CD14-positive monocyte (primary cell): Measurements from ENCODE around the gene TNFAIP1. TPM values are rescaled to one million over a fixed set of nuclear protein-coding genes. Genes with fewer than 3 reads are reported as not detected.

Experiments used
- DNase-seq, 3 donors: peaks; one replicate each; pipeline ENCODE4 v3.0.0-alpha.2; 2011 to 2022
- H2AFZ ChIP-seq: 2 replicates; pipeline ENCODE4 v1.6.0; 2012; ENCODE audit warnings: mild to moderate bottlenecking, low read depth, low read length, inconsistent platforms; ENCODE audit not compliant: insufficient read depth, poor library complexity, severe bottlenecking
- H3K27ac ChIP-seq, 2 donors: 1 replicate in 1 of 2; 2 replicates in 1 of 2; pipeline ENCODE4 v1.5.1; 2012 to 2013; ENCODE audit warnings: low read length in 2 of 2, control low read depth in 1 of 2, inconsistent platforms in 1 of 2, low read depth in 1 of 2, mild to moderate bottlenecking in 1 of 2
- H3K27me3 ChIP-seq, 2 donors: one replicate each; pipeline versions ENCODE4 v1.6.0 to v1.6.1; 2011 to 2013; ENCODE audit warnings: low read length in 2 of 2; ENCODE audit not compliant: control insufficient read depth in 2 of 2, insufficient read depth in 2 of 2
- H3K36me3 ChIP-seq, 2 donors: replicated peaks in 1 of 2; 1 replicate in 1 of 2; 2 replicates in 1 of 2; pipeline versions ENCODE4 v1.5.1 to v1.6.1; 2012 to 2013; ENCODE audit warnings: low read length in 2 of 2, control low read depth in 1 of 2, inconsistent platforms in 1 of 2, mild to moderate bottlenecking in 1 of 2; ENCODE audit not compliant: insufficient read depth in 2 of 2, control insufficient read depth in 1 of 2
- H3K4me1 ChIP-seq, 2 donors: 1 replicate in 1 of 2; 2 replicates in 1 of 2; pipeline versions ENCODE4 v1.5.1 to v1.6.1; 2012 to 2013; ENCODE audit warnings: low read length in 2 of 2, control low read depth in 1 of 2, inconsistent platforms in 1 of 2, mild to moderate bottlenecking in 1 of 2, moderate library complexity in 1 of 2; ENCODE audit not compliant: insufficient read depth in 2 of 2, control insufficient read depth in 1 of 2
- H3K4me2 ChIP-seq: replicated peaks from 2 replicates; pipeline ENCODE3; 2012; ENCODE audit warnings: low read length, moderate library complexity, mild to moderate bottlenecking; ENCODE audit not compliant: poor library complexity, severe bottlenecking; ENCODE audit errors: extremely low read depth
- H3K4me3 ChIP-seq, 3 experiments: fragments of 200-600 bp in 1 of 3; sonication (generic) in 1 of 3; replicated peaks in 1 of 3; 1 replicate in 2 of 3; 2 replicates in 1 of 3; pipeline ENCODE4 v1.5.1; 2011 to 2013; ENCODE audit warnings: low read length in 3 of 3, mild to moderate bottlenecking in 3 of 3, control low read depth in 2 of 3, low read depth in 2 of 3, inconsistent platforms in 1 of 3, moderate library complexity in 1 of 3
- H3K79me2 ChIP-seq: 2 replicates; pipeline ENCODE4 v1.6.0; 2012; ENCODE audit warnings: mild to moderate bottlenecking, control low read depth, inconsistent platforms, low read length, moderate library complexity; ENCODE audit not compliant: insufficient read depth
- H3K9ac ChIP-seq: 2 replicates; pipeline ENCODE4 v1.6.0; 2017; ENCODE audit warnings: low read length, mild to moderate bottlenecking; ENCODE audit not compliant: insufficient read depth, poor library complexity, severe bottlenecking
- H3K9me3 ChIP-seq, 2 donors: replicated peaks in 1 of 2; 1 replicate in 1 of 2; 2 replicates in 1 of 2; pipeline versions ENCODE4 v1.5.1 to v1.6.1; 2012 to 2013; ENCODE audit warnings: low read length in 2 of 2, control low read depth in 1 of 2; ENCODE audit not compliant: control insufficient read depth in 1 of 2, insufficient read depth in 1 of 2
- H4K20me1 ChIP-seq: 2 replicates; pipeline ENCODE4 v1.6.0; 2012; ENCODE audit warnings: mild to moderate bottlenecking, low read length, control low read depth, moderate library complexity; ENCODE audit not compliant: insufficient read depth
- H3K27ac Mint-ChIP-seq, 7 donors: one replicate each; pipeline ENCODE4 v1.8.0; 2020; ENCODE audit warnings: mild to moderate bottlenecking in 7 of 7, mixed read lengths in 7 of 7, moderate library complexity in 6 of 7, inconsistent platforms in 2 of 7
- H3K27me3 Mint-ChIP-seq, 3 donors: one replicate each; pipeline ENCODE4 v1.8.0; 2021 to 2022; ENCODE audit warnings: low read depth in 3 of 3, mild to moderate bottlenecking in 3 of 3, mixed read lengths in 3 of 3, moderate library complexity in 3 of 3, inconsistent platforms in 1 of 3
- H3K36me3 Mint-ChIP-seq, 2 donors: one replicate each; pipeline ENCODE4 v1.8.0; 2020; ENCODE audit warnings: mixed read lengths in 2 of 2, inconsistent platforms in 1 of 2, mild to moderate bottlenecking in 1 of 2
- H3K4me1 Mint-ChIP-seq: one replicate; pipeline ENCODE4 v1.8.0; 2020; ENCODE audit warnings: mild to moderate bottlenecking, mixed read lengths
- H3K4me3 Mint-ChIP-seq, 2 donors: one replicate each; pipeline ENCODE4 v1.8.0; 2020; ENCODE audit warnings: mild to moderate bottlenecking in 2 of 2, mixed read lengths in 2 of 2, moderate library complexity in 1 of 2
- H3K9me3 Mint-ChIP-seq, 7 donors: one replicate each; pipeline ENCODE4 v1.8.0; 2020 to 2022; ENCODE audit warnings: mixed read lengths in 7 of 7, mild to moderate bottlenecking in 6 of 7, moderate library complexity in 6 of 7, inconsistent platforms in 2 of 7
- WGBS: methylation state at CpG from one replicate; pipeline ENCODE4 v1.1.5; 2013; ENCODE audit warnings: missing lambda C conversion rate; ENCODE audit not compliant: insufficient coverage; 5-methylcytosine and 5-hydroxymethylcytosine counted together
- intact Hi-C, 2 donors: fragments of 100-400 bp; cut with micrococcal nuclease; formaldehyde crosslinking; loops; one replicate each; pipeline versions ENCODE4 v1.15.0 to v1.15.1; 2023
- polyA plus RNA-seq, 3 donors: library from polyadenylated mRNA; depleted of rRNA in 1 of 3; unstranded in 2 of 3; stranded (reverse) in 1 of 3; fragments of 300-500 nt in 2 of 3; fragments of >200 nt in 1 of 3; fragmentation: Illumina TruSeq in 2 of 3; gene quantifications; 1 replicate in 2 of 3; 2 replicates in 1 of 3; pipeline ENCODE4 v1.2.3, GENCODE V29; 2012 to 2021
- TF ChIP-seq, protein P1 (sequence below): fragments of 200-600 bp; IDR thresholded peaks from one replicate; pipeline ENCODE4 v1.8.0; 2022; ENCODE audit warnings: antibody characterized with exemption, mild to moderate bottlenecking

The TNFAIP1 gene
- polyA plus RNA-seq, 3 donors = 7.2 to 9.5 (median 9.4) TPM

DNA sequence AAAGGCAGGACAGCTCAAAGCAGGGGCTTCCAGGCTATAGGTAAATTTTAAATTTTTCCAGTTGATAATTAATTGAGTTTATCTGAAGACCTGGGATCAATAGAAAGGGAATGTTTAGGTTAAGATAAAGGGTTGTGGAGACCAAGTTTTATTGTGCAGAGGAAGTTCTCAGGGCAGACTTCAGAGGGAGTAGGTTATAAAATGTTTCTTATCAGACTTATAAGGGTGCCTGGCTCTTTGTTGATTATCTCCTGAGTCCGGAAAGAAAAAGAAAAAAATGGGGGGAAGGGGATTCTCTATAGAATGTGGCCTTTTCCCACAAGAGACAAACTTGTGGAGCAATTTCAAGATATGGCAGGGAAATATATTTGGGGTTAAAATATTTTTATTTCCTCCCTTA is 54.6 kb downstream of the TNFAIP1 start:
- intact Hi-C loops = no loop called here
- no peak overlapping the region for H3K27ac ChIP-seq
- H3K4me1 ChIP-seq = peaks cover 5% of the 10 kb centered on the region in 2 donors
- H3K4me2 ChIP-seq = no peak overlapping the region
- no peaks in the 10 kb centered on the region for H3K27me3 ChIP-seq
- H3K9me3 ChIP-seq = no peaks in the 10 kb centered on the region
- no peak overlapping the region for H2AFZ ChIP-seq
- no CpG with 5 or more reads among the region's 1 CpG for WGBS
- H3K4me3 ChIP-seq = no peak overlapping the region
- Mint-ChIP-seq H3K4me1 (peaks cover 10% of the 10 kb centered on the region), H3K27me3 (peaks cover 0 to 4% (median 3%) of the 10 kb centered on the region in 3 donors), H3K27ac (no peak overlapping the region), H3K36me3 (peaks cover 41 to 43% of the 10 kb centered on the region in 2 donors), H3K9me3 (no peaks in the 10 kb centered on the region), H3K4me3 (no peak overlapping the region)
- no peaks in the 10 kb centered on the region for H4K20me1 ChIP-seq
- no peak overlapping the region for H3K9ac ChIP-seq
- TF ChIP-seq, protein P1, sequence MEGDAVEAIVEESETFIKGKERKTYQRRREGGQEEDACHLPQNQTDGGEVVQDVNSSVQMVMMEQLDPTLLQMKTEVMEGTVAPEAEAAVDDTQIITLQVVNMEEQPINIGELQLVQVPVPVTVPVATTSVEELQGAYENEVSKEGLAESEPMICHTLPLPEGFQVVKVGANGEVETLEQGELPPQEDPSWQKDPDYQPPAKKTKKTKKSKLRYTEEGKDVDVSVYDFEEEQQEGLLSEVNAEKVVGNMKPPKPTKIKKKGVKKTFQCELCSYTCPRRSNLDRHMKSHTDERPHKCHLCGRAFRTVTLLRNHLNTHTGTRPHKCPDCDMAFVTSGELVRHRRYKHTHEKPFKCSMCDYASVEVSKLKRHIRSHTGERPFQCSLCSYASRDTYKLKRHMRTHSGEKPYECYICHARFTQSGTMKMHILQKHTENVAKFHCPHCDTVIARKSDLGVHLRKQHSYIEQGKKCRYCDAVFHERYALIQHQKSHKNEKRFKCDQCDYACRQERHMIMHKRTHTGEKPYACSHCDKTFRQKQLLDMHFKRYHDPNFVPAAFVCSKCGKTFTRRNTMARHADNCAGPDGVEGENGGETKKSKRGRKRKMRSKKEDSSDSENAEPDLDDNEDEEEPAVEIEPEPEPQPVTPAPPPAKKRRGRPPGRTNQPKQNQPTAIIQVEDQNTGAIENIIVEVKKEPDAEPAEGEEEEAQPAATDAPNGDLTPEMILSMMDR = no peak
- H3K79me2 ChIP-seq = no peaks in the 10 kb centered on the region
- peaks cover 17 to 50% of the 10 kb centered on the region in 2 donors for H3K36me3 ChIP-seq
- no peak for DNase-seq

DNA sequence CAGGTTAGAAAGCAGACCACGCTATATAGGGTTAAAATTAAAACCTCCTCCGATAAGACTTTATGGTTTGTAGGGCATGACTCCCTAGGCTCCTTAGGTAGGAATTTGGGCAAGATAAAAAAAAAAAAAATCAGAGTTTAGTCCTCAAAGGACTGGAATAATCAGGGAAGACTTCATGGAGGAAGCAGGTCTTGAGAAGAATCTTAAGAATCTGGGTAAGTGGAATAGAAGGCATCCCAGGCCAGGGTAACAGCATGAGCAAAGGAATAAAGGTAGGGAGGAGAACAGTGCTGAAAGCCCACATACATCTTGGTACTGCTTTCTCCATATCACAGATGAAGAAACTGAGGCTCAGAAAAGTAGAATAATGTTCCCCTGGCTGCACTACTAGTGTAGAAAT is 55.0 kb downstream of the TNFAIP1 start:
- Histone ChIP-seq H3K9ac (no peak overlapping the region), H2AFZ (no peak overlapping the region), H3K9me3 (no peaks in the 10 kb centered on the region), H3K27me3 (no peaks in the 10 kb centered on the region), H3K36me3 (peaks cover 17 to 54% of the 10 kb centered on the region in 2 donors), H3K4me2 (no peak overlapping the region), H3K4me1 (peaks cover under 1% of the 10 kb centered on the region in 2 donors), H3K79me2 (no peaks in the 10 kb centered on the region), H3K4me3 (no peak overlapping the region), H4K20me1 (no peaks in the 10 kb centered on the region), H3K27ac (no peak overlapping the region)
- H3K9me3 Mint-ChIP-seq = no peaks in the 10 kb centered on the region
- WGBS = 100% methylated on average over 1 of the region's 2 CpGs
- peaks cover 43 to 45% of the 10 kb centered on the region in 2 donors for H3K36me3 Mint-ChIP-seq
- DNase-seq = no peak
- no peak overlapping the region for H3K27ac Mint-ChIP-seq
- H3K27me3 Mint-ChIP-seq = peaks cover 0 to 3% (median 0%) of the 10 kb centered on the region in 3 donors
- no peak overlapping the region for H3K4me3 Mint-ChIP-seq
- TF ChIP-seq, protein P1 = no peak
- intact Hi-C loops = no loop called here
- peaks cover 5% of the 10 kb centered on the region for H3K4me1 Mint-ChIP-seq
